GM19467 (cell line): Measurements from ENCODE around the gene TSPAN10.

ENCODE experiments used
- ATAC-seq: cut with Tn5 transposase; IDR thresholded peaks from one replicate; pipeline ENCODE4 v1.9.1; 2021; ENCODE audit warnings: mild to moderate bottlenecking, moderate library complexity; ENCODE audit not compliant: unreplicated experiment

TSPAN10 gene

GRCh38 chr17:81631482-81631881 is 5.5 kb upstream of the TSPAN10 start:
- ATAC-seq: no peak

GRCh38 chr17:81635431-81635830 is 1.6 kb upstream of the TSPAN10 start:
- no peak for ATAC-seq

GRCh38 chr17:81635973-81636504 is 957 bp upstream of the TSPAN10 start:
- ATAC-seq: no peak

- ATAC-seq: no peak
These were observed 1.7 kb downstream of the TSPAN10 start for GRCh38 chr17:81638683-81639082.

GRCh38 chr17:81640011-81640410 is 3.0 kb downstream of the TSPAN10 start:
- no peak for ATAC-seq

GRCh38 chr17:81641825-81642489 is 5.0 kb downstream of the TSPAN10 start:
- ATAC-seq: no peak

GRCh38 chr17:81644496-81644895 is 7.5 kb downstream of the TSPAN10 start:
- ATAC-seq: no peak

GRCh38 chr17:81644976-81645952 is 8.3 kb downstream of the TSPAN10 start:
- ATAC-seq: no peak

GRCh38 chr17:81646869-81647600 is 10.0 kb downstream of the TSPAN10 start:
- ATAC-seq: no peak

GRCh38 chr17:81647640-81648012 is 10.6 kb downstream of the TSPAN10 start:
- ATAC-seq: no peak

GRCh38 chr17:81648013-81648706 is 11.2 kb downstream of the TSPAN10 start:
- no peak for ATAC-seq

GRCh38 chr17:81648707-81649085 is 11.7 kb downstream of the TSPAN10 start:
- ATAC-seq: no peak

GRCh38 chr17:81650951-81651350 is 14.0 kb downstream of the TSPAN10 start:
- no peak for ATAC-seq

GRCh38 chr17:81651692-81652091 is 14.7 kb downstream of the TSPAN10 start:
- ATAC-seq: no peak

GRCh38 chr17:81652906-81653771 is 16.1 kb downstream of the TSPAN10 start:
- ATAC-seq: no peak

GRCh38 chr17:81655378-81656117 is 18.6 kb downstream of the TSPAN10 start:
- ATAC-seq: no peak

- ATAC-seq: no peak
These were observed 19.2 kb downstream of the TSPAN10 start, which contains the start of gene PDE6G for GRCh38 chr17:81656118-81656743. Gene PDE6G, minus strand, starts transcription at chr17:81656542. Its CDS starts 3,237 bp downstream, at chr17:81653305.

GRCh38 chr17:81656835-81657234 is 19.8 kb downstream of the TSPAN10 start:
- ATAC-seq: no peak
